Measurements from ENCODE around the gene GGT6.
"Not testable (repeated sequence)": the region's sequence is repeated elsewhere in the genome, so short reads cannot be mapped to it uniquely, and the experiment has no call there.

GGT6 gene

GRCh38 chr17:4591529-4591928 is 31.2 kb upstream of the GGT6 start:
- no peak for DNase-seq

GRCh38 chr17:4590981-4591453 is 30.6 kb upstream of the GGT6 start:
- DNase-seq: no peak

DNA sequence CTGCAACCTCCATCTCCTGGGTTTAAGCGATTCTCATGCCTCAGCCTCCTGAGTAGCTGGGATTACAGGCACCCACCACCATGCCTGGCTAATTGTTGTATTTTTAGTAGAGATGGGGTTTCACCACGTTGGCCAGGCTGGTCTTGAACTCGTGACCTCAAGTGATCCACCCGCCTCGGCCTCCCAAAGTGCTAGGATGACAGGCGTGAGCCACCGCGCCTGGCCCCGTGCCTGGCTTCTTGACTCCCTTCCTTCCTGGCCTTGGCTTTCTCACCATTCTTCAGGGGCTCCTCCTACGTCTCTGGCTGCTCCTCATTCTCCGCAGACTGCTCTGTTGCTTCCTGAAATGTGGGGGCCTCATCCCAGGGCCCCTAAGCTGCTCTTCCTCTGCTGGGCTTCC is 29.7 kb upstream of the GGT6 start:
- DNase-seq: not testable (repeated sequence)

- DNase-seq: no peak
These were observed 28.7 kb upstream of the GGT6 start for GRCh38 chr17:4588898-4589625.

GRCh38 chr17:4588391-4588790 is 28.0 kb upstream of the GGT6 start:
- DNase-seq: no peak

- DNase-seq: no peak
These were observed 27.4 kb upstream of the GGT6 start for GRCh38 chr17:4587803-4588202.

DNA sequence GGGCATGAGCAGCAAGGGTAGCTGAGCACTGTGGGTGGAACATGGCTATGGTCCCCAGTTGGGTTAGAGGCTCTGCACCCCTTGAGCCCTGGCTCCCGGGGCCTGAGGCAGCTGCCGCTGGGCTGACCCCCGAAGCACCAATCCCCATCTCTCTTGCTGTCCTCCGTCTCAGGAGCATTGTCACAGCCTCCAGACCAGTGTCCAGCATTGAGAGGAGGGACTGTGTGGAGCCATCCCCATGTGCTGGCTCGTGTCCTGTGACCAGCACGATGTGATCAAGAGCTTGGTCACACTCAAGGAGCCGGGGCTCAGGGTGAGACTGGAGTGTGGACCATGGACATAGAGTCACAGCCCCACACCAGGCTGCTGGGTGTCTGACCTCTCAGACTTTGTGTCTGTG is 26.8 kb upstream of the GGT6 start:
- DNase-seq: no peak

GRCh38 chr17:4586043-4586442 is 25.7 kb upstream of the GGT6 start:
- no peak for DNase-seq

GRCh38 chr17:4585638-4585994 is 25.2 kb upstream of the GGT6 start:
- DNase-seq: no peak

GRCh38 chr17:4584917-4585637 is 24.7 kb upstream of the GGT6 start:
- no peak for DNase-seq

DNA sequence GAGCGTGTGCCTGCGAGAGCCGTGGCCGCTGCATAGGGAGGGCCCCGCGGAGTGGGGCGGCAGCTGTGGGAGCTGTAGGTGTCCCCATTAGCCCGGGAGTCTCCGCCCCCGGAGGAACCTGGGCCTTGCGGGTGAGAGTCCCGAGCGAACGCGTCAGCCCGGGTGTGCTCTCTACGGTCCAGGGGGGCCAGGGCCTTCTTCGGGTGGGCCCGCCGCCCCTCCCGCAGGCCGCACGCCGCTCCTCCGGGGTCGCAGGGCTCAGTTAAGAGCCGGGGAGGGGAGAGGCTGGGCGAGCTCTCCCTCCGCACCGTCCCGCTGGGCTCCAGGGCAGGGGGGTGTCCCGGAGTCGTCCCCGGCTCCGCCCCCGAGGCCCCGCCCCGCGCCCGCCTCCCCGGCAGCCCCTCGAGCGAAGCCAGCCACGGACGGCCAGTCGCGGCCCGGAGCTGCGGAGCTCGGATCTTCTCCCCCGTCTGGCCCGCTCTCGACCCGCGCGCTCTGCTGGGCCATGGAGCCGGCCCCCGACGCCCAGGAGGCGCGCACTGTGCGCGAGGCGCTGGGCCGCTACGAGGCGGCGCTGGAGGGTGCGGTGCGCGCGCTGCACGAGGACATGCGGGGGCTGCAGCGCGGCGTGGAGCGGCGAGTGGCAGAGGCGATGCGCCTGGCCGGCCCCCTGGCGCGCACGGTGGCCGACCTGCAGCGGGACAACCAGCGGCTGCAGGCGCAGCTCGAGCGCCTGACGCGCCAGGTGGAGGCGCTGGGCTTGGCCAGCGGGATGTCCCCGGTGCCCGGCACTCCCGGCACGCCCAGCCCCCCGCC is 23.9 kb upstream of the GGT6 start, which contains the start of gene SMTNL2:
TSS of gene SMTNL2 (plus strand) at position 429 of the 816 bp plus-strand sequence. CDS start at position 506, 77 bp downstream.
- no peak for DNase-seq

- no peak for DNase-seq
These were observed 23.4 kb upstream of the GGT6 start for GRCh38 chr17:4583782-4584100.

DNA sequence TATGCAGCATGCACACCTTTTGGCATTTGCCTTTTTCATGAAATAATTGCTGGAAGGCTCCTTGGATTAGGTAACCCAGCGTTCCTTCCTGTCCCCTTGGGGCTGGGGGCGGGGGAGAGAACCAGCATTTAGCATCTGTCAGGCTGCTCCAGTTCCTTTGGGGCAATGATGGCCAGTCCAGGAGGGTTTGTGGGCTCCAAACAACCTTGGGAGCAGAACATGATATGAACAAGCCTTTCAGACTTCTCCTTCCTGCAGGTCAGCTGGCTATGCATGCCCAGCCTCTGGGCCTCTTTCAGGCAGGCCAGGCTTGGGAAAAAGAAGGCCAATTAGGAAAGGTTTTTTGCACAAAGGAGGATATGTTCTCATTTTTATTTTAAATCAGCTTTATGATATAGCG is 22.8 kb upstream of the GGT6 start:
- no peak for DNase-seq

- no peak for DNase-seq
These were observed 22.3 kb upstream of the GGT6 start for GRCh38 chr17:4582691-4583090.

- DNase-seq: no peak
These were observed 21.7 kb upstream of the GGT6 start for GRCh38 chr17:4582101-4582501.

- no peak for DNase-seq
These were observed 19.9 kb upstream of the GGT6 start for GRCh38 chr17:4580291-4580690.

DNA sequence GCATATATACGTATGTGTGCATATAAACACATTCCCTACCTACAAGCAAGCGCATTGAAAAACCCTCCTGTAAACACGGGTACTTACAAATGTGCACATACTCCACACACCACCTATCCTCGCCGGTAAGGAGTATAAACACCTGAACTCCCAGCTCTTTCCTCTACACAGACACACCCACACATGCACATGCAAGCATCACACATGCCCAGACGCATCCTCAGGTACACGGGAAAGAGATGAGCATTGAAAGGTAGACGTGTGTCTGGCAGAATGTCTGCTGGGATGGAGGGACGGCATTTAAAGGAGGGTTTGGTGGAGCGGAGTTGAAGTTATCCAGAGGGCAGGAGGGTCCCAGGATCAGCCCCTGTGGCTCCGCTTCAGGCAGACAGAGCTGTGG is 19.3 kb upstream of the GGT6 start:
- no peak for DNase-seq

- not testable (repeated sequence) for DNase-seq
These were observed 18.0 kb upstream of the GGT6 start for GRCh38 chr17:4578349-4578748.

DNA sequence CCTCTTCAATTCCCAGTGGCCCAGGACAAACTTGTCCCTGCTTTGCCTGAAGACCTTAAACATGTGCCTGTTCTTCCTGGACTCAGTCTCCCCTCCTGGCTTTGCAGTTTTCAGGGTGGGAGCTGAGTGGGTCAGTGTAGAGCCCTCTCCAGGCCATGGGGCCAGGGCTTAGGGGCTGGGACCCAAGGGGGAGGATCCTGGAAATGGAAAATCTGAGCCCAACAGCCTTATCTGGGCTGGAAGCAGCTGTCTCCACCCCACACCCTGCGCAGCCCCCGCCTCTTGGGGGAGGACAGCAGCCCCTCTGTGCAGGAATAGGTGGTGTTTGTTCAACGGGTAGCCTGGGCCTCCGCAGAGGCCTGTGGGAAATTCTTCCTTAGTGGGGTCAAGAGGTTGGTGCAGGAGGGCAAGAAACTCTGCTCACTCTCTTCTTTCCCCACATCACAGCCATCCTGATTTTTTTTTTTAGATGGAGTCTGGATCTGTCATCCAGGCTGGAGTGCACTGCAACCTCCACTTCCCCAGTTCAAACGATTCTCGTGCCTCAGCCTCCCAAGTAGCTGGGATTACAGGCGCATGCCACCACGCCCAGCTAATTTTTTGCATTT is 17.1 kb upstream of the GGT6 start:
- DNase-seq: no peak

GRCh38 chr17:4576729-4577322 is 16.4 kb upstream of the GGT6 start:
- DNase-seq: no peak

- DNase-seq: no peak
These were observed 15.8 kb upstream of the GGT6 start for GRCh38 chr17:4576161-4576558.

GRCh38 chr17:4574448-4575045 is 14.2 kb upstream of the GGT6 start:
- no peak for DNase-seq

Measured in CD4-positive, alpha-beta T cell treated with Interferon gamma for 1 hour (primary cell).